Stimulated activated CD8-positive, alpha-beta memory T cell treated with anti-CD3 and anti-CD28 coated beads, Interleukin-4, amount 100 ng/mL, for 1 hour (primary cell): ENCODE results near the gene FOXP1.

Source experiments
- DNase-seq, 2 donors: peaks; one replicate each; pipeline ENCODE4 v3.0.0-alpha.2; 2020; ENCODE audit warnings: low read depth in 2 of 2, low spot score in 1 of 2

Gene FOXP1

DNA sequence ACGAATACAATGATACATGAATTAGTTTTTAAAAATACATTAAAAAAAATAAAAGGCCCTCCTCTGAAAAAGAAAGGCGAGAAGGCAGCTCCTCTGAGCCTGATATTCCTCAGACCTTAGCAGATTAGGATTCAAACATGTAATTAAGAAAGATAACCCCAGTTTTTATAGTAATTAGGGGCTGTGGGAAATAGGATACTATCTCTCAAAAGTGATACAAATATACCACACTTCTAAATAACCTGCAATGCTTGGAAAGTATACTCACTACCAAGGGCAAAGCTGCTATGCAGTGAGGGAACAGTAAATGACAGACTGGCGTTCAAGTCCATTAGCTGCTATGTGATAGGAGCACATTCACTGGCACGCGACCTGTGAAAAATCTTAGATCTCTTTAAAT, 445.1 kb downstream of the FOXP1 start:
- no peak for DNase-seq

- DNase-seq, result no peak
Measured at GRCh38 chr3:71136276-71136675, 447.3 kb downstream of the FOXP1 start.

GRCh38 chr3:71135373-71136088, 448.0 kb downstream of the FOXP1 start:
- DNase-seq, result no peak

- DNase-seq, result no peak
Measured at GRCh38 chr3:71134521-71134920, 449.0 kb downstream of the FOXP1 start.

DNA sequence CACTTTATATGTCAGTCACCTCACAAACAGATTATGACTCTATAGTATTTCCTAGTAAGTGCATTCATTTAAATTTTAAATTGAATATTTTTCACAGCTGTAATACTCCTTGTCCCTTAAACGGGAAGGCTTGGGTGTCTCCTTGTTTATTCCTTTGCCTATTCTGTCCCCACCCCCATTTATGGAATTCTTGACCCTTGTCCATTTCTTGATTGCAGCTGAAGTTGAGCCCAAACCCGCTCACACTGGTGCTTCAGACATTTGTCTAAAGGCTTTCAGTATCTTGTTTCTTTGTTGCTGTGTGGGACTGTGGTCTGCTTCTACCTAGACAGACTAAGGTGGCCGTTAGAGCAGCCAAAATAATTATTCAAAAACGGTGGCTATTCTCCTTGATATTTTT, 449.7 kb downstream of the FOXP1 start:
- DNase-seq, result no peak

GRCh38 chr3:71132995-71133730, 450.4 kb downstream of the FOXP1 start:
- DNase-seq, result no peak

- DNase-seq, result no peak
Measured at GRCh38 chr3:71131375-71132314, 451.9 kb downstream of the FOXP1 start.

GRCh38 chr3:71130471-71131374, 452.8 kb downstream of the FOXP1 start:
- peak; percentile 27 to 59 for DNase-seq

- no peak for DNase-seq
Measured at GRCh38 chr3:71129611-71130431, 453.7 kb downstream of the FOXP1 start.

GRCh38 chr3:71128961-71129360, 454.6 kb downstream of the FOXP1 start:
- DNase-seq, result no peak

DNA sequence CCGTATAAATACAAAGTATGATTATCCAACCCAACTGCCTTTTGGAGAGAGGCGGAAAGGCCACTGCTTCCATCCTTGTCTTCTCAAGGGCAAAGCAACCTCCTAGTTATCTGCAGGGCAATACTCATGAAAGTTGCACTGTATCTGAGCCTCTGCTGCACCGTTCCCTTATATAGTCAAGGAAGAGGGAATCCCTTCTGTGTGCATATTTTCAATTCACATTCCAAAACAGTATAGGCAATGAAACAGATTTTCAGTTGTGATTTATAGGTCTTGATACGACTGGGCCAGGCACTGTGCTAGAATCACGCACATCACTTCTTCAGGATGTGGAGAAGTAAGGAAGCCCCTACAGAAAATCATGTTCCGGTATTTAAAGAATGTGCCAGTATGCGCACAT, 455.7 kb downstream of the FOXP1 start:
- no peak for DNase-seq

DNA sequence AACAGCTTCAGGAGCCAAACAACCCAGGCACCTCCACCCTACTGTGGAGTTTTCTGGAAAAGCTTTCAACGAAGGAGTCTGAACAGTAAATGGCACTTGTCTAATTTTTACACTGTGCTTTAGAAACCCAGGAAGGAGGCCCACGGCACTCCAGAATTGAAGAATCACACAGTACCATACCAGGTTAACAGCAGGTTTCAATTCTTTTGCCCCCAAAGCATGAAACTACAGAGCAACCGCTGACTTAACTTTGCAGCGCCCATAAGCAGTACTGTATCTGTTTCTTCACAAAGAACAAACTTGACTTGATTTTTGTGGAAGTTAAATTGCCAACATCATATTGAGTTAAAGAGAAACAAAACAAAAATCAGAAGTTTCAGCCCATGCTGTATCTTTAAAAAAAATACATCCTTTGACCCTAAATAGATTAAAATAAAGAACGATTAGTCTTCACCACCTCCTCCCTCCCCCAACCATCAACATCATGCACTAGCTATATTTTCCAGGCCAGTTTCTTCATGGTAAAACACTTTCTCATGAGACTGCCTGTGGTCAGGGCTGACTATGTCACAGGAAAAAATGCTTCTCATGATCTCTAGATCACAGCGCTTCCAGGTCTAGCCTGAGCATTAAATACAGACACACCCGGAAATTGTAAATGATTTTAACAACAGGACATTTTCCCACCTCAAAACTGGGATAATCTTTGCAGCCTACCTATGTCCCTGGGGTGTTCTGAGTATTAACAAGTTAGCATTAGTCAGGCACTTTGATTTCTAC, 456.3 kb downstream of the FOXP1 start:
- DNase-seq, result no peak

GRCh38 chr3:71125738-71126137, 457.8 kb downstream of the FOXP1 start:
- no peak for DNase-seq

- DNase-seq, result no peak
Measured at GRCh38 chr3:71124048-71124447, 459.5 kb downstream of the FOXP1 start.

- DNase-seq, result no peak
Measured at GRCh38 chr3:71122641-71123040, 460.9 kb downstream of the FOXP1 start.

DNA sequence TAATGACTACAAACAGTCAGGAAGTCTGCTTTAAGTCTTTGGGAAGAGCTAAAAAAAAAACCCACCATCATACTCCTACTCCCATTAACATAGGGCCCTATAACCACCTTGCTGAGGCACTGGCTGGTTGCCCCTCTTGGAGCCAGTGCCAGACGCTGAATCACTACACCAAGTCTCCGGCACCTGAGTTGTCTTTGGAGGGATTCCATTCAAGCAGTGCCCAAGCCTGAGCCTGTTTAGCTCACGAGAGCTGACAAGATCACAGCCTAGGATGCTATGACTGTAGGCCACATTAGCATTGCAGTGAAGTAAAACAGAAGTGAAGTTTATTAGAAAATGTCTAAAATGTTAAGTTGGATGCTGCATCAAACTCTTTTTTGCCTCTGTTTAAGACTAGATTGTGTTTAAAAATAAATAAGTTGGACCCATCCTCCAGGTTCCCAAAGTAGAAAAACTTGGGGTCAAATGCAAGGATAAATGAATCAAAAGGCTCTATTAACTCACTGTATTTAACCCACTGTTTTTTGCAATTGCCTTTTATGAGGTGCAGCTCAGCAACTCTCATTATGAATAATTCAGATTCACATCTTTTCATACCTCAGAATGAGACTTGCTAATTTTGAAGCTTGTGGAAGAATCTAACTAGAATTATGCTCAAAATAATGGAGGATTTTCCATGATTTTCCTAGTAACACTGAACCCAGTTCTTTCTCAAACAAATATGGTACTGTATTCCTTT, 461.9 kb downstream of the FOXP1 start:
- no peak for DNase-seq

DNA sequence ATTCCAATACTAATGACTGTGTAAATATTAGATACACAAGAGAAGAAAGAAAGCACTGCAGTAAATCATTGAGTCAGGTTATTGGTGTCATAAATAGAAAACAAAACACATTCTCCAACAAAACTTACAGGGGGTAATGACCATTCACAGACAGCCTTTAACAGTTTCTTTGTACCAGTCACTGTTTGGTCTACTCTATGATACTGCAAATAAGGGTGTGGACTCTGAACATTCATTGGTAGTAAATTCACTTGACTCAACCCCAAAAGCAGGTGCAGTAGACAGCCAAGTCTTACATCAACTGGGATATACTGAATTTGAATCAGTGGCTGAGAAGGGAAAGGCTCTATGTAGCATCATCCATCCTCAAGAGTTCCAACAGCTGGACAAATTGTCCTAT, 463.5 kb downstream of the FOXP1 start:
- DNase-seq, result no peak

- DNase-seq, result no peak
Measured at GRCh38 chr3:71119171-71119570, 464.4 kb downstream of the FOXP1 start.
